ENCODE measurements around the gene ELF1. TPM values are rescaled to one million over a fixed set of nuclear protein-coding genes. Genes with fewer than 3 reads are reported as not detected.

The ELF1 gene
- total and polyA plus RNA-seq, 2 of the 8 experiments (the other 6 are each of a cell fraction or from before 2014, with no cell fraction given) = 5.6 to 18.2 TPM

DNA sequence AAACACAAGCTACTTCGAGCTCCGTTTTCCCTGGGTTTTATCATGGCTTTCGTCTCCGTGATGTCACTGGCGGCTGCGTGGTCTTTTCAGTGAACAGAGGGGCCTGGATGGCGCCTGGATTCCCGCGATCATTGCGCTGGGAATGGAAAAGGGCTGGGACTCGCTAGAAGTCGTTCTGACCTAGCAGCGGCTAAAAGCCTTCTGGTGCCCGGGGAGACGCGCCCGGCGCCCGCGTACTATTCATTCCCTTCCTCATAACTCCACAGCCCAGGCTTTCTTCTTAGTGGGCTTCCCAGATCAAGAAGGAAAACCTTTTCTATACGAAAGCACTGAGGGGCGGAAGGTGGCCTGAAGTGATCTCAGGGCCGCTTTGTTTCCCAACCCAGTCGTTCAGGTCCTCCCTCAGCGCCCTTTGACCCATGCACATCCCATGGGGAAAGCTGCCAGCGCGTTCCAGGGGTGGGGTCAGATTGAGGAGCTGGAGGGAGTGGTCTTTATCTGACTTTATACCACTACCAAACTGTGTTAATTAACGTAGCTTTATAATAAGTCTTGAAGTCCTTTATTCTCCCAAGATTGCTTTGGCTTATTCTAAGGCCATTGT is 96.6 kb downstream of the ELF1 start:
- 84% methylated on average over 25 of the region's 28 CpGs; no CpG with 5 or more reads in 1 of the 2 experiments for WGBS, 2 experiments (ENCODE audit: extremely low coverage in 1 of 2, insufficient coverage in 1 of 2, insufficient read length in 1 of 2, insufficient replicate concordance in 2 of 2, low coverage in 1 of 2, low lambda C conversion rate in 2 of 2, missing lambda C conversion rate in 1 of 2)
- no peak for FAIRE-seq
- POLR2A ChIA-PET (ENCODE audit: partially characterized antibody) = interaction anchor here (0.6 to 2.3 kb wide), 8 partner anchors 9 to 275 kb away, joined by 3 to 12 read pairs (median 3); partner anchors contain the start of gene WBP4
- TF ChIP-seq ZNF274 (IDR thresholded peaks at IDR 0.05; ENCODE audit: borderline replicate concordance, extremely low read depth, low read length) = no peak
- no peak for TF ChIP-seq TAF1 (IDR thresholded peaks at IDR 0.05; ENCODE audit: low read depth, low read length)
- TF ChIP-seq KDM5A (IDR thresholded peaks at IDR 0.05; ENCODE audit: low read length) = no peak
- no peak for TF ChIP-seq BCL11A (IDR thresholded peaks at IDR 0.05; ENCODE audit: low read depth in 2 of 2, low read length in 2 of 2)
- no peak for TF ChIP-seq CBX5 (IDR thresholded peaks at IDR 0.05; ENCODE audit: low read depth, low read length)
- TF ChIP-seq EZH2 (IDR thresholded peaks at IDR 0.05; ENCODE audit: low read depth, low read length, severe bottlenecking) = no peak
- TF ChIP-seq CTBP2 (IDR thresholded peaks at IDR 0.05; ENCODE audit: borderline replicate concordance, insufficient read depth, insufficient read length, low read length) = no peak
- no peak for TF ChIP-seq JUN (IDR thresholded peaks at IDR 0.05; ENCODE audit: low read depth, low read length)
- no peak for TF ChIP-seq NRF1 (IDR thresholded peaks at IDR 0.05; ENCODE audit: low read depth, low read length)
- TF ChIP-seq FOSL1 (IDR thresholded peaks at IDR 0.05; ENCODE audit: insufficient read depth, low read depth, low read length) = no peak
- no peak for TF ChIP-seq PHF8 (conservative IDR thresholded peaks at IDR 0.05; ENCODE audit: low read depth, low read length)
- no peak for TF ChIP-seq CHD2 (IDR thresholded peaks at IDR 0.05; ENCODE audit: low read length)

More for the DNA sequence above, 96.6 kb downstream of the ELF1 start:
- H3K4me2 ChIP-seq (ENCODE audit: insufficient read depth in 1 of 2, low read depth in 2 of 2, low read length in 2 of 2) = no peak overlapping the region; a peak in 1 of 4 replicates
- H3K79me2 ChIP-seq (ENCODE audit: control insufficient read depth in 1 of 2, insufficient read depth in 2 of 2, low read length in 2 of 2) = no peaks in the 10 kb centered on the region
- H3K4me1 ChIP-seq (replicated peaks in 1 of 4; ENCODE audit: control insufficient read depth in 3 of 4, insufficient read depth in 4 of 4, low read length in 3 of 4) = no peaks in the 10 kb centered on the region; a peak in 2 of 7 replicates
- no peak overlapping the region for H3K9ac ChIP-seq (replicated peaks in 1 of 4; ENCODE audit: extremely low read depth in 1 of 4, low read depth in 3 of 4, low read length in 3 of 4)
- H4K20me1 ChIP-seq (replicated peaks in 1 of 2; ENCODE audit: control insufficient read depth in 1 of 2, insufficient read depth in 2 of 2, low read length in 2 of 2) = peaks cover 0 to 1% of the 10 kb centered on the region in 2 experiments
- H3K36me3 ChIP-seq (ENCODE audit: control insufficient read depth in 2 of 4, insufficient read depth in 4 of 4, low read length in 3 of 4) = no peaks in the 10 kb centered on the region
- H4K91ac ChIP-seq (replicated peaks; ENCODE audit: insufficient read length, low read length) = no peak overlapping the region
- H2BK15ac ChIP-seq (ENCODE audit: low read length) = no peak overlapping the region
- H3K14ac ChIP-seq (ENCODE audit: insufficient read length) = no peak overlapping the region
- peak overlapping the region; percentile 51 for H4K8ac ChIP-seq (ENCODE audit: extremely low read depth, insufficient read depth, low read length)
- no peaks in the 10 kb centered on the region for H3K79me1 ChIP-seq (ENCODE audit: low read depth, low read length)
- H3K23ac ChIP-seq (ENCODE audit: insufficient read length) = no peak overlapping the region
- H2BK5ac ChIP-seq (ENCODE audit: low read depth, low read length) = no peak overlapping the region
- DNase-seq (ENCODE audit: low read depth in 1 of 2, low spot score in 2 of 2) = peak in 1 of 2 experiments; percentile 49
- CTCF ChIA-PET (ENCODE audit: partially characterized antibody) = interaction anchor here (0.7 to 2.7 kb wide), 5 partner anchors 10 to 792 kb away, joined by 3 to 15 read pairs (median 3); no protein-coding TSS in a partner anchor
- no peak overlapping the region for H3K56ac ChIP-seq (replicated peaks; ENCODE audit: insufficient read length, low read depth, low read length)
- no peak overlapping the region for H3K18ac ChIP-seq (ENCODE audit: extremely low read depth, low read length)
- no peak overlapping the region for H2BK12ac ChIP-seq (ENCODE audit: low read depth, low read length)
- H2BK20ac ChIP-seq (ENCODE audit: low read length) = no peak overlapping the region
- H3K4ac ChIP-seq (replicated peaks; ENCODE audit: insufficient read length, low read depth, low read length) = no peak overlapping the region
- no peak overlapping the region for H2AFZ ChIP-seq (ENCODE audit: low read length)
- no peak overlapping the region for H3K4me3 ChIP-seq (ENCODE audit: extremely low read depth in 1 of 4, insufficient read depth in 2 of 4, low read depth in 3 of 4, low read length in 4 of 4)
- H3K27ac ChIP-seq (ENCODE audit: low read depth, low read length) = no peak overlapping the region
- no peak overlapping the region for H2BK120ac ChIP-seq (replicated peaks; ENCODE audit: low read depth, low read length)
- no peaks in the 10 kb centered on the region for H3K23me2 ChIP-seq (ENCODE audit: low read depth, low read length)
- no peaks in the 10 kb centered on the region for H3K9me3 ChIP-seq (ENCODE audit: insufficient read depth in 2 of 2, low read depth in 1 of 2, low read length in 1 of 2)
- no peak overlapping the region for H2AK5ac ChIP-seq (ENCODE audit: low read depth, low read length)
- H4K5ac ChIP-seq (ENCODE audit: insufficient read length, low read depth, low read length) = no peak overlapping the region
- no peaks in the 10 kb centered on the region for H3K27me3 ChIP-seq (replicated peaks in 1 of 4; ENCODE audit: control insufficient read depth in 3 of 4, extremely low read depth in 1 of 4, insufficient read depth in 3 of 4, low read length in 3 of 4)
